ENCODE results near the gene MME.

DNA sequence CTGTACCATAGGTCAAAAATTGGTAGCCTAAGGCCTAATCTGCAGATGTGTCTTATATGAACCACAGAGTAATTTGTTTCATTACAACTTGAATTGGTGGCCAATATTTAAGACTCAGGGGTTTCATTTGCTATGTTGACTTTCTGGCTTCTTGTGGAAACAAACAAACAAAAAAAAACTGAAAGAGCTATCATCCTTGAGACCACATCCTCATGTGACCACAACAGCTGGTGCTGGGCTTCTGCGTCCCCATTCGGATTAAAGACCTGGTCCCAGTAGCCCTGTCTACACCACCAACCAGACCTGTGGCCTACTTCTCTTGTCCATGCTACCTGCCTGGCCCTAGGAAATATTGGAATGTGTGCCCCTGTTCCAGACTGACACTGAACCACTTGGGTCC lies 151.7 kb downstream of the MME start:
- TF ChIP-seq, protein P1, sequence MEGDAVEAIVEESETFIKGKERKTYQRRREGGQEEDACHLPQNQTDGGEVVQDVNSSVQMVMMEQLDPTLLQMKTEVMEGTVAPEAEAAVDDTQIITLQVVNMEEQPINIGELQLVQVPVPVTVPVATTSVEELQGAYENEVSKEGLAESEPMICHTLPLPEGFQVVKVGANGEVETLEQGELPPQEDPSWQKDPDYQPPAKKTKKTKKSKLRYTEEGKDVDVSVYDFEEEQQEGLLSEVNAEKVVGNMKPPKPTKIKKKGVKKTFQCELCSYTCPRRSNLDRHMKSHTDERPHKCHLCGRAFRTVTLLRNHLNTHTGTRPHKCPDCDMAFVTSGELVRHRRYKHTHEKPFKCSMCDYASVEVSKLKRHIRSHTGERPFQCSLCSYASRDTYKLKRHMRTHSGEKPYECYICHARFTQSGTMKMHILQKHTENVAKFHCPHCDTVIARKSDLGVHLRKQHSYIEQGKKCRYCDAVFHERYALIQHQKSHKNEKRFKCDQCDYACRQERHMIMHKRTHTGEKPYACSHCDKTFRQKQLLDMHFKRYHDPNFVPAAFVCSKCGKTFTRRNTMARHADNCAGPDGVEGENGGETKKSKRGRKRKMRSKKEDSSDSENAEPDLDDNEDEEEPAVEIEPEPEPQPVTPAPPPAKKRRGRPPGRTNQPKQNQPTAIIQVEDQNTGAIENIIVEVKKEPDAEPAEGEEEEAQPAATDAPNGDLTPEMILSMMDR (IDR thresholded peaks at IDR 0.05; ENCODE audit: control extremely low read depth in 1 of 3, insufficient read depth in 1 of 3, low read depth in 1 of 3, low read length in 3 of 3), result no peak
- TF ChIP-seq SP1 (IDR thresholded peaks at IDR 0.05; ENCODE audit: low read depth, low read length), result no peak
- no peak for TF ChIP-seq EP300 (IDR thresholded peaks at IDR 0.05; ENCODE audit: borderline replicate concordance in 1 of 2, low read depth in 2 of 2, low read length in 2 of 2)
- TF ChIP-seq CREB1 (IDR thresholded peaks at IDR 0.05), result no peak
- no peak for TF ChIP-seq MAFK (IDR thresholded peaks at IDR 0.05; ENCODE audit: low read depth, low read length)

Data from H1 (cell line).